ENCODE measurements around the gene DUS2. TPM values are rescaled to one million over a fixed set of nuclear protein-coding genes. Genes with fewer than 3 reads are reported as not detected.
A peak's percentile ranks its signal among the peaks of the same experiment; 100 is the strongest.

Gene DUS2
- total RNA-seq = 10 to 100 TPM in 1 of 4 donors, 1 to 10 TPM in 3; 7.2 to 15.0 (median 8.7) TPM

- TF ChIP-seq POLR2A (IDR thresholded peaks at IDR 0.05) (peak; percentile 53 to 60), POLR2AphosphoS5 (IDR thresholded peaks at IDR 0.05) (peak; percentile 98), CTCF (IDR thresholded peaks at IDR 0.05) (peak in 1 of 4 experiments; percentile 29), EP300 (IDR thresholded peaks at IDR 0.05) (no peak)
- peaks cover 0 to 28% of the 10 kb centered on the region in 2 donors for H3K36me3 ChIP-seq
- H3K27ac ChIP-seq = peak within 1 kb of the TSS; percentile 59 to 90 (median 84)
- H3K4me1 ChIP-seq = peaks cover 0 to 31% (median 22%) of the 10 kb centered on the region in 3 donors
- peak; percentile 93 for ATAC-seq
- H3K4me3 ChIP-seq = peak within 1 kb of the TSS; percentile 67 to 75
- WGBS, 2 donors (ENCODE audit: low coverage in 1 of 2) = 0% methylated on average over 8 of the region's 84 CpGs; no CpG with 5 or more reads in 1 of the 2 donors
- H3K9me3 ChIP-seq = no peaks in the 10 kb centered on the region
- no peaks in the 10 kb centered on the region for H3K27me3 ChIP-seq
Measured at GRCh38 chr16:68022728-68023537, at the start of gene DUS2, which contains the start of gene DDX28. DUS2 (plus strand) TSS chr16:68023284; CDS start chr16:68038024, 14,740 bp downstream. DDX28 (minus strand) TSS chr16:68023232; CDS start chr16:68023202, 30 bp downstream.

GRCh38 chr16:67975321-67976105 is 47.6 kb upstream of the DUS2 start:
- Histone ChIP-seq H3K9me3 (no peaks in the 10 kb centered on the region), H3K27me3 (peaks cover 19% of the 10 kb centered on the region), H3K4me1 (no peaks in the 10 kb centered on the region), H3K4me3 (no peak overlapping the region), H3K27ac (no peak overlapping the region), H3K36me3 (no peaks in the 10 kb centered on the region)
- TF ChIP-seq EP300 (IDR thresholded peaks at IDR 0.05) (no peak), CTCF (IDR thresholded peaks at IDR 0.05) (no peak), POLR2A (IDR thresholded peaks at IDR 0.05) (no peak), POLR2AphosphoS5 (IDR thresholded peaks at IDR 0.05) (no peak)
- WGBS, 2 donors (ENCODE audit: low coverage in 1 of 2) = 68 to 81% methylated on average over 4 to 11 of the region's 14 CpGs
- ATAC-seq = no peak

- H3K27me3 ChIP-seq = peaks cover 26% of the 10 kb centered on the region
- ATAC-seq = no peak
- TF ChIP-seq POLR2A (IDR thresholded peaks at IDR 0.05) (no peak), EP300 (IDR thresholded peaks at IDR 0.05) (no peak), CTCF (IDR thresholded peaks at IDR 0.05) (no peak), POLR2AphosphoS5 (IDR thresholded peaks at IDR 0.05) (no peak)
- H3K36me3 ChIP-seq = no peaks in the 10 kb centered on the region
- WGBS, 2 donors (ENCODE audit: low coverage in 1 of 2) = 100% methylated on average over 1 of the region's 2 CpGs; no CpG with 5 or more reads in 1 of the 2 donors
- H3K27ac ChIP-seq = no peak overlapping the region
- H3K4me1 ChIP-seq = no peaks in the 10 kb centered on the region
- no peaks in the 10 kb centered on the region for H3K9me3 ChIP-seq
- no peak overlapping the region for H3K4me3 ChIP-seq
Measured at GRCh38 chr16:67976205-67976604, 46.9 kb upstream of the DUS2 start.

- Histone ChIP-seq H3K27ac (no peak overlapping the region), H3K4me3 (no peak overlapping the region), H3K36me3 (no peaks in the 10 kb centered on the region), H3K27me3 (peaks cover 29% of the 10 kb centered on the region), H3K4me1 (no peaks in the 10 kb centered on the region), H3K9me3 (no peaks in the 10 kb centered on the region)
- ATAC-seq = no peak
- WGBS, 2 donors (ENCODE audit: low coverage in 1 of 2) = 80 to 83% methylated on average over 1 to 2 of the region's 5 CpGs
- TF ChIP-seq CTCF (IDR thresholded peaks at IDR 0.05) (no peak), POLR2A (IDR thresholded peaks at IDR 0.05) (no peak), EP300 (IDR thresholded peaks at IDR 0.05) (no peak), POLR2AphosphoS5 (IDR thresholded peaks at IDR 0.05) (no peak)
Measured at GRCh38 chr16:67977005-67977404, 46.1 kb upstream of the DUS2 start.

Measured in gastroesophageal sphincter (tissue), 4 donors.